GM12878 (cell line): ENCODE measurements around the gene TRAPPC3. TPM values are rescaled to one million over a fixed set of nuclear protein-coding genes. Genes with fewer than 3 reads are reported as not detected.

ENCODE experiments used
- ATAC-seq: fragments of 200-7000 bp; cut with Tn5 transposase; 3 replicates; pipeline ENCODE4 v1.9.1; 2020; ENCODE audit warnings: mild to moderate bottlenecking, moderate library complexity
- BruUV-seq: library from RNA; stranded (reverse); fragments of 400-500 nt; replicated peaks from 2 replicates; lab custom pipeline; 2021; lab: Mats Ljungman, UMichigan
- CTCF ChIA-PET: fragments of 300-600 bp; sonication (Branson Sonifier 250); formaldehyde crosslinking; extraction: SDS; loops from one replicate; lab custom pipeline; 2021; ENCODE audit warnings: inconsistent platforms; lab: Yijun Ruan, JAX
- POLR2A ChIA-PET: fragments of 350-600 bp; formaldehyde crosslinking; extraction: SDS; loops from one replicate; lab custom pipeline; 2021; ENCODE audit warnings: inconsistent platforms; lab: Charles Lee
- RAD21 ChIA-PET: fragments of 300-600 bp; sonication (Branson Sonifier 250); formaldehyde crosslinking; loops from one replicate; lab custom pipeline; 2023; ENCODE audit warnings: antibody characterized with exemption; ENCODE audit not compliant: unreplicated experiment; lab: Charles Lee
- SMC1A ChIA-PET: fragments of 300-600 bp; sonication (Branson Sonifier 250); formaldehyde crosslinking; loops from one replicate; lab custom pipeline; 2023; ENCODE audit not compliant: unreplicated experiment, uncharacterized antibody; lab: Charles Lee
- DNase-seq: peaks from one replicate; pipeline ENCODE4 v3.0.0-alpha.2; 2011; ENCODE audit warnings: low read depth, low spot score
- FAIRE-seq: peaks from 3 replicates; lab custom pipeline; 2011; peaks lifted over from hg19 to GRCh38; lab: Jason Lieb, UNC
- H2AFZ ChIP-seq: 2 replicates; pipeline ENCODE4 v1.6.0; 2011; ENCODE audit warnings: low read depth, low read length, control low read depth; ENCODE audit not compliant: control insufficient read depth
- H3K27ac ChIP-seq: 2 replicates; pipeline ENCODE4 v1.5.1; 2011; ENCODE audit warnings: control low read depth; ENCODE audit not compliant: control insufficient read depth, insufficient read depth
- H3K27me3 ChIP-seq, 2 experiments: replicated peaks in 1 of 2; 2 replicates each; pipeline versions ENCODE4 v1.6.0 to v1.6.1; 2011; ENCODE audit warnings: low read length in 1 of 2; ENCODE audit not compliant: control insufficient read depth in 2 of 2, insufficient read depth in 2 of 2
- H3K36me3 ChIP-seq, 2 experiments: 2 replicates each; pipeline ENCODE4 v1.5.1; 2011; ENCODE audit warnings: low read length in 1 of 2; ENCODE audit not compliant: control insufficient read depth in 2 of 2, insufficient read depth in 2 of 2
- H3K4me1 ChIP-seq: 2 replicates; pipeline ENCODE4 v1.6.1; 2011; ENCODE audit warnings: mild to moderate bottlenecking, low read length, moderate library complexity, mixed read lengths; ENCODE audit not compliant: control insufficient read depth, insufficient read depth
- H3K4me2 ChIP-seq: 2 replicates; pipeline ENCODE4 v1.6.0; 2011; ENCODE audit warnings: control low read depth; ENCODE audit not compliant: control insufficient read depth, insufficient read depth
- H3K4me3 ChIP-seq: fragments of 200-600 bp; sonication (generic); 2 replicates; pipeline ENCODE4 v1.5.1; 2016
- H3K79me2 ChIP-seq: 2 replicates; pipeline ENCODE4 v1.6.0; 2011; ENCODE audit warnings: low read length; ENCODE audit not compliant: control insufficient read depth, insufficient read depth
- H3K9ac ChIP-seq: 2 replicates; pipeline ENCODE4 v1.8.0; 2011; ENCODE audit warnings: low read length, control low read depth, mixed read lengths; ENCODE audit not compliant: control insufficient read depth, insufficient read depth
- H3K9me3 ChIP-seq: replicated peaks from 3 replicates; pipeline ENCODE4 v1.5.1; 2011; ENCODE audit warnings: mild to moderate bottlenecking, low read length; ENCODE audit not compliant: control insufficient read depth, insufficient read depth
- H4K20me1 ChIP-seq: 2 replicates; pipeline ENCODE4 v1.6.0; 2011; ENCODE audit not compliant: control insufficient read depth, insufficient read depth
- BACH1 ChIP-seq: fragments of 450-650 bp; IDR thresholded peaks from 2 replicates; pipeline ENCODE4 v1.6.1; 2017; ENCODE audit warnings: mild to moderate bottlenecking, borderline replicate concordance
- CREM ChIP-seq: IDR thresholded peaks from 2 replicates; pipeline ENCODE4 v1.6.1; 2014; ENCODE audit warnings: antibody characterized with exemption, low read depth
- MLLT1 ChIP-seq: fragments of 450-650 bp; IDR thresholded peaks from 2 replicates; pipeline ENCODE4 v1.6.1; 2016; ENCODE audit warnings: mild to moderate bottlenecking
- NFYA ChIP-seq: IDR thresholded peaks from 2 replicates; pipeline ENCODE4 v1.6.1; 2011; ENCODE audit warnings: low read depth, mild to moderate bottlenecking, low read length, improper control_type of control experiment, borderline replicate concordance
- NR2C2 ChIP-seq: IDR thresholded peaks from 2 replicates; pipeline ENCODE4 v1.6.1; 2011; ENCODE audit warnings: borderline replicate concordance, low read depth; ENCODE audit not compliant: control insufficient read depth, insufficient read length
- NRF1 ChIP-seq: conservative IDR thresholded peaks from 2 replicates; pipeline ENCODE4 v1.6.1; 2011; ENCODE audit warnings: mild to moderate bottlenecking, low read depth, low read length, improper control_type of control experiment
- RBBP5 ChIP-seq: fragments of 200-600 bp; sonication (generic); conservative IDR thresholded peaks from 2 replicates; pipeline ENCODE4 v1.6.1; 2016
- SMAD5 ChIP-seq: IDR thresholded peaks from 2 replicates; pipeline ENCODE4 v1.6.1; 2016; ENCODE audit warnings: antibody characterized with exemption, low read depth
- SREBF1 ChIP-seq: IDR thresholded peaks from 2 replicates; pipeline ENCODE4 v1.6.1; 2012; ENCODE audit warnings: mild to moderate bottlenecking, low read length
- SRF ChIP-seq, 2 experiments: IDR thresholded peaks; 2 replicates each; pipeline ENCODE4 v1.6.1; 2011; ENCODE audit warnings: low read depth in 2 of 2, low read length in 2 of 2, mild to moderate bottlenecking in 1 of 2, moderate library complexity in 1 of 2
- USF2 ChIP-seq: IDR thresholded peaks from 2 replicates; pipeline ENCODE4 v1.6.1; 2011; ENCODE audit warnings: low read depth, low read length, improper control_type of control experiment, borderline replicate concordance
- ZBED1 ChIP-seq: IDR thresholded peaks from 2 replicates; pipeline ENCODE4 v1.6.1; 2016; ENCODE audit warnings: borderline replicate concordance
- ZBTB4 ChIP-seq: fragments of 450-650 bp; formaldehyde crosslinking; IDR thresholded peaks from 2 replicates; pipeline ENCODE4 v1.4.0; 2022; ENCODE audit warnings: mild to moderate bottlenecking, moderate library complexity
- WGBS: methylation state at CpG from one replicate; pipeline ENCODE4 v1.1.6; 2016; ENCODE audit warnings: low lambda C conversion rate; ENCODE audit not compliant: insufficient replicate concordance, insufficient coverage; ENCODE audit errors: missing lambda C conversion rate; 5-methylcytosine and 5-hydroxymethylcytosine counted together
- in situ Hi-C: fragments of 300-500 bp; cut with MboI; formaldehyde crosslinking; loops from 9 replicates; pipeline ENCODE4 v1.14.3; 2018; ENCODE audit warnings: mixed read lengths
- intact Hi-C: fragments of 100-400 bp; cut with micrococcal nuclease; formaldehyde crosslinking; loops from one replicate; pipeline ENCODE4 v1.14.2; 2022; ENCODE audit not compliant: unreplicated experiment
- polyA plus RNA-seq, 11 experiments: library from polyadenylated mRNA; depleted of rRNA in 4 of 11; unstranded in 6 of 11; stranded (reverse) in 5 of 11; fragments of >200 nt; fragmentation: Nextera tagmentation in 4 of 11; fragmentation: Illumina TruSeq in 1 of 11; extraction: Ambion mirVana in 4 of 11; extraction: Trizol in 1 of 11; gene quantifications; 1 replicate in 1 of 11; 2 replicates in 10 of 11; pipeline versions ENCODE4 v1.2.1 to v1.2.3, GENCODE V29; 2011 to 2016; ENCODE audit warnings: inconsistent platforms in 2 of 11, missing spikeins in 2 of 11, low read depth in 1 of 11
- total RNA-seq, 4 experiments: library from RNA; depleted of rRNA in 3 of 4; stranded (reverse); fragments of >200 nt in 3 of 4; fragmentation: Illumina TruSeq in 1 of 4; extraction: Trizol in 1 of 4; gene quantifications; 2 replicates each; pipeline versions ENCODE4 v1.2.1 to v1.2.3, GENCODE V29; 2013 to 2021

The TRAPPC3 gene
- total and polyA plus RNA-seq, 10 of the 15 experiments (the other 5 are each of a cell fraction or from before 2014, with no cell fraction given): 14.7 to 122 (median 70.5) TPM

GRCh38 chr1:36177589-36178431 lies 28.5 kb upstream of the TRAPPC3 start (continued):
- TF ChIP-seq SRF (IDR thresholded peaks at IDR 0.05; ENCODE audit: low read depth in 2 of 2, low read length in 2 of 2) (no peak), RBBP5 (no peak), MLLT1 (no peak), SMAD5 (no peak), NRF1 (no peak)

- ChIA-PET RAD21 (no interaction called here), CTCF (interaction anchor here (0.8 kb wide), 1 partner anchor 15 kb away, joined by 3 read pairs; no protein-coding TSS in a partner anchor), SMC1A (interaction anchor here (1.1 kb wide), 1 partner anchor 27 kb away, joined by 5 read pairs; the partner anchor contains the start of gene TRAPPC3), POLR2A (no interaction called here)
- Histone ChIP-seq H3K36me3 (peaks cover 19 to 58% of the 10 kb centered on the region in 2 experiments), H2AFZ (no peak overlapping the region), H4K20me1 (no peaks in the 10 kb centered on the region; the same call in 1 of the 2 replicates), H3K27me3 (no peaks in the 10 kb centered on the region), H3K4me1 (no peaks in the 10 kb centered on the region), H3K4me2 (no peak overlapping the region), H3K4me3 (no peak overlapping the region), H3K27ac (no peak overlapping the region), H3K9ac (no peak overlapping the region), H3K79me2 (no peaks in the 10 kb centered on the region), H3K9me3 (no peaks in the 10 kb centered on the region)
- 97% methylated on average over 65 of the region's 76 CpGs for WGBS
- BruUV-seq: no TSS peak
- ATAC-seq (no peak), DNase-seq (no peak), FAIRE-seq (no peak)
- in situ Hi-C loops (no loop called here), intact Hi-C loops (no loop called here)
- TF ChIP-seq ZBTB4 (no peak), CREM (no peak), NFYA (no peak), NR2C2 (no peak), BACH1 (no peak), SREBF1 (no peak), USF2 (no peak), NRF1 (no peak), ZBED1 (no peak)
Observed at GRCh38 chr1:36176106-36176949, 27.0 kb upstream of the TRAPPC3 start.
